Breast epithelium (tissue), 3 donors: ENCODE data around the gene IGFBP1.

Experiments
- CTCF ChIP-seq, 3 donors: fragments of 450-650 bp; IDR thresholded peaks; one replicate each; pipeline ENCODE4 v1.5.1; 2016 to 2017; ENCODE audit warnings: antibody characterized with exemption in 3 of 3, mild to moderate bottlenecking in 3 of 3, moderate library complexity in 3 of 3
- POLR2A ChIP-seq: fragments of 450-650 bp; IDR thresholded peaks from one replicate; pipeline ENCODE4 v1.6.1; 2016; ENCODE audit warnings: antibody characterized with exemption, mild to moderate bottlenecking, moderate library complexity

GRCh38 chr7:45910855-45911254 lies 22.6 kb downstream of the IGFBP1 start:
- TF ChIP-seq CTCF (IDR thresholded peaks at IDR 0.05), result no peak
- TF ChIP-seq POLR2A, result no peak
